ENCODE measurements around the gene RXRB. TPM values are rescaled to one million over a fixed set of nuclear protein-coding genes. Genes with fewer than 3 reads are reported as not detected.

Gene RXRB
- total RNA-seq, 1 experiment from 2014 or later = 30.4 TPM

DNA sequence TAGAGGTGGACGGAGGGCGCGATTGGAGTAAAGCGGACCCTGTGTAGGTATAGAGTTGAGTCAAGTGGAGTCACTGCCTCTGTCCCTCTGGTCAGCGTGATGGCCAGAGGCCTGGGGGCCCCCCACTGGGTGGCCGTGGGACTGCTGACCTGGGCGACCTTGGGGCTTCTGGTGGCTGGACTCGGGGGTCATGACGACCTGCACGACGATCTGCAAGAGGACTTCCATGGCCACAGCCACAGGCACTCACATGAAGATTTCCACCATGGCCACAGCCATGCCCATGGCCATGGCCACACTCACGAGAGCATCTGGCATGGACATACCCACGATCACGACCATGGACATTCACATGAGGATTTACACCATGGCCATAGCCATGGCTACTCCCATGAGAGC is 681 bp upstream of the RXRB start:
- POLR2A ChIA-PET = no interaction called here
- CTCF ChIA-PET = no interaction called here
- H3K36me3 Mint-ChIP-seq (ENCODE audit: insufficient read depth, unreplicated experiment) = peaks cover 63% of the 10 kb centered on the region

GRCh38 chr6:33199687-33200218 is 712 bp downstream of the RXRB start:
- H3K27ac Mint-ChIP-seq (ENCODE audit: unreplicated experiment) = peak overlapping the region; percentile 99

More for the DNA sequence above, 681 bp upstream of the RXRB start:
- Mint-ChIP-seq H3K4me1 (ENCODE audit: low read depth, unreplicated experiment) (peaks cover 49% of the 10 kb centered on the region), H3K27me3 (ENCODE audit: insufficient read depth, unreplicated experiment) (no peaks in the 10 kb centered on the region), H3K4me3 (ENCODE audit: unreplicated experiment) (peak overlapping the region; percentile 100), H3K9me3 (ENCODE audit: unreplicated experiment) (no peaks in the 10 kb centered on the region), H3K27ac (ENCODE audit: unreplicated experiment) (peak overlapping the region; percentile 99)
- H3K4me3 ChIP-seq (ENCODE audit: low read depth, low read length) = peak overlapping the region; percentile 67
- H3K9me3 ChIP-seq = no peaks in the 10 kb centered on the region
- intact Hi-C loops (cut with micrococcal nuclease; ENCODE audit: unreplicated experiment) = loop anchor here (2.0 kb wide), 2 partner anchors 190 to 230 kb away; partner anchors contain the start of gene KIFC1
- peaks cover 13% of the 10 kb centered on the region for H3K36me3 ChIP-seq (ENCODE audit: control insufficient read depth, insufficient read depth, low read length)
- H3K4me1 ChIP-seq = peaks cover 33% of the 10 kb centered on the region
- H3K27me3 ChIP-seq (replicated peaks; ENCODE audit: control insufficient read depth, insufficient read depth, low read length) = no peaks in the 10 kb centered on the region
- peak; percentile 38 to 43 for DNase-seq
- TF ChIP-seq, protein P1, sequence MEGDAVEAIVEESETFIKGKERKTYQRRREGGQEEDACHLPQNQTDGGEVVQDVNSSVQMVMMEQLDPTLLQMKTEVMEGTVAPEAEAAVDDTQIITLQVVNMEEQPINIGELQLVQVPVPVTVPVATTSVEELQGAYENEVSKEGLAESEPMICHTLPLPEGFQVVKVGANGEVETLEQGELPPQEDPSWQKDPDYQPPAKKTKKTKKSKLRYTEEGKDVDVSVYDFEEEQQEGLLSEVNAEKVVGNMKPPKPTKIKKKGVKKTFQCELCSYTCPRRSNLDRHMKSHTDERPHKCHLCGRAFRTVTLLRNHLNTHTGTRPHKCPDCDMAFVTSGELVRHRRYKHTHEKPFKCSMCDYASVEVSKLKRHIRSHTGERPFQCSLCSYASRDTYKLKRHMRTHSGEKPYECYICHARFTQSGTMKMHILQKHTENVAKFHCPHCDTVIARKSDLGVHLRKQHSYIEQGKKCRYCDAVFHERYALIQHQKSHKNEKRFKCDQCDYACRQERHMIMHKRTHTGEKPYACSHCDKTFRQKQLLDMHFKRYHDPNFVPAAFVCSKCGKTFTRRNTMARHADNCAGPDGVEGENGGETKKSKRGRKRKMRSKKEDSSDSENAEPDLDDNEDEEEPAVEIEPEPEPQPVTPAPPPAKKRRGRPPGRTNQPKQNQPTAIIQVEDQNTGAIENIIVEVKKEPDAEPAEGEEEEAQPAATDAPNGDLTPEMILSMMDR (IDR thresholded peaks at IDR 0.05; ENCODE audit: insufficient read depth in 1 of 2, low read depth in 1 of 2, low read length in 1 of 2, severe bottlenecking in 1 of 2, unreplicated experiment in 1 of 2) = no peak
- TSS peak; percentile 79 for BruUV-seq (replicated peaks)

DNA sequence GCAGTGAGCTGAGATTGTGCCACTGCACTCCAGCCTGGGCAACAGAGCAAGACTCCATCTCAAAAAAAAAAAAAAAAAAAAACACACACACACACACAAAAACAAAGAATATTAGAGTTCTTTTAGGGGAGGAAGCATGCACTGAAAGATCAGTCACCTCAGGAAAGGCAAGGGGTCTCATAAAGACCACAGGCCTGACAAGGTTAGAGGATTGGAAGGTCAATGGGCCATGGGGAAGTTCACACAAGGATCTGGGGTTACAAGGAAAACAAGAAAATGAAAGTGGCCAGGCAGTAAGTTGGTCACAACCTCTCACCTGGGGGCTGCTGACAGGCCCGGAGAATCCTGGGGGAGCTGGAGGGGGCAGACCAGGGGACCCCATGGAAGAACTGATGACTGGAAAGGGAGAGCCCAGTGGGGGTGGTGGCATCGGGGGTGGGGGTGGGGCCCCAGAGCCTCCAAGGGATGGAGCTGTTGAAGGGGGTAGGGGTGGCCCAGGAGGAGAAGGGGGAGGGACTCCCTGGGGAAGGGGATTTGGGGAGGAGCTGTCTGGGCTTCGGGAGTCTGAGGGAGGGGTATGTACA is 1.5 kb downstream of the RXRB start:
- intact Hi-C loops (cut with micrococcal nuclease; ENCODE audit: unreplicated experiment) = no loop called here
- Histone ChIP-seq H3K27me3 (replicated peaks; ENCODE audit: control insufficient read depth, insufficient read depth, low read length) (no peaks in the 10 kb centered on the region), H3K4me3 (ENCODE audit: low read depth, low read length) (peak overlapping the region; percentile 67), H3K4me1 (peaks cover 20% of the 10 kb centered on the region), H3K36me3 (ENCODE audit: control insufficient read depth, insufficient read depth, low read length) (peaks cover 13% of the 10 kb centered on the region), H3K9me3 (no peaks in the 10 kb centered on the region)
- Mint-ChIP-seq H3K27ac (ENCODE audit: unreplicated experiment) (peak overlapping the region; percentile 99), H3K9me3 (ENCODE audit: unreplicated experiment) (no peaks in the 10 kb centered on the region), H3K27me3 (ENCODE audit: insufficient read depth, unreplicated experiment) (no peaks in the 10 kb centered on the region), H3K4me3 (ENCODE audit: unreplicated experiment) (peak overlapping the region; percentile 100), H3K36me3 (ENCODE audit: insufficient read depth, unreplicated experiment) (peaks cover 52% of the 10 kb centered on the region), H3K4me1 (ENCODE audit: low read depth, unreplicated experiment) (peaks cover 36% of the 10 kb centered on the region)
- ChIA-PET POLR2A (interaction anchor here (1.2 kb wide), 1 partner anchor 10 kb away, joined by 5 read pairs; the partner anchor contains the start of gene RING1), CTCF (interaction anchor here (0.8 to 1.2 kb wide), 3 partner anchors 9 to 49 kb away, joined by 4 to 6 read pairs (median 4); partner anchors contain the start of gene RING1)
- DNase-seq = no peak
- no TSS peak for BruUV-seq (replicated peaks)
- TF ChIP-seq, protein P1 (IDR thresholded peaks at IDR 0.05; ENCODE audit: insufficient read depth in 1 of 2, low read depth in 1 of 2, low read length in 1 of 2, severe bottlenecking in 1 of 2, unreplicated experiment in 1 of 2) = no peak

More at GRCh38 chr6:33199687-33200218, 712 bp downstream of the RXRB start:
- H3K4me1 Mint-ChIP-seq (ENCODE audit: low read depth, unreplicated experiment) = peaks cover 36% of the 10 kb centered on the region
- TF ChIP-seq, protein P1 (IDR thresholded peaks at IDR 0.05; ENCODE audit: insufficient read depth in 1 of 2, low read depth in 1 of 2, low read length in 1 of 2, severe bottlenecking in 1 of 2, unreplicated experiment in 1 of 2) = no peak
- H3K27me3 Mint-ChIP-seq (ENCODE audit: insufficient read depth, unreplicated experiment) = no peaks in the 10 kb centered on the region
- Histone ChIP-seq H3K4me3 (ENCODE audit: low read depth, low read length) (peak overlapping the region; percentile 67), H3K9me3 (no peaks in the 10 kb centered on the region), H3K36me3 (ENCODE audit: control insufficient read depth, insufficient read depth, low read length) (peaks cover 13% of the 10 kb centered on the region), H3K27me3 (replicated peaks; ENCODE audit: control insufficient read depth, insufficient read depth, low read length) (no peaks in the 10 kb centered on the region), H3K4me1 (peaks cover 24% of the 10 kb centered on the region)
- TSS peak; percentile 36 for BruUV-seq (replicated peaks)
- H3K4me3 Mint-ChIP-seq (ENCODE audit: unreplicated experiment) = peak overlapping the region; percentile 100
- intact Hi-C loops (cut with micrococcal nuclease; ENCODE audit: unreplicated experiment) = loop anchor here (2.0 kb wide), 2 partner anchors 191 to 229 kb away; partner anchors contain the start of gene KIFC1
- peak in 1 of 2 experiments; percentile 87 for DNase-seq
- no peaks in the 10 kb centered on the region for H3K9me3 Mint-ChIP-seq (ENCODE audit: unreplicated experiment)
- POLR2A ChIA-PET = interaction anchor here (0.6 to 1.2 kb wide), 7 partner anchors 9 to 1004 kb away, joined by 3 to 10 read pairs (median 6); partner anchors contain the start of gene RING1
- H3K36me3 Mint-ChIP-seq (ENCODE audit: insufficient read depth, unreplicated experiment) = peaks cover 59% of the 10 kb centered on the region
- CTCF ChIA-PET = interaction anchor here (0.6 to 1.2 kb wide), 6 partner anchors 9 to 1657 kb away, joined by 3 to 6 read pairs (median 4); partner anchors contain the start of genes RING1 and UQCC2
